HFF-Myc (cell line): ENCODE measurements around the gene RPH3AL.
"Not testable (repeated sequence)": the region's sequence is repeated elsewhere in the genome, so short reads cannot be mapped to it uniquely, and the experiment has no call there.

Experiments
- DNase-seq: peaks from one replicate; pipeline ENCODE4 v3.0.0-alpha.2; 2011; ENCODE audit warnings: low read depth; ENCODE audit errors: extremely low read depth
- H3K4me3 ChIP-seq: replicated peaks from 2 replicates; pipeline ENCODE4 v1.5.1; 2011; ENCODE audit warnings: low read depth, mild to moderate bottlenecking, control low read depth, low read length
- TF ChIP-seq, protein P1 (sequence below): IDR thresholded peaks from 2 replicates; pipeline ENCODE4 v1.5.1; 2012; ENCODE audit warnings: mild to moderate bottlenecking, low read depth, low read length, control low read depth; ENCODE audit errors: missing control alignments

The RPH3AL gene

DNA sequence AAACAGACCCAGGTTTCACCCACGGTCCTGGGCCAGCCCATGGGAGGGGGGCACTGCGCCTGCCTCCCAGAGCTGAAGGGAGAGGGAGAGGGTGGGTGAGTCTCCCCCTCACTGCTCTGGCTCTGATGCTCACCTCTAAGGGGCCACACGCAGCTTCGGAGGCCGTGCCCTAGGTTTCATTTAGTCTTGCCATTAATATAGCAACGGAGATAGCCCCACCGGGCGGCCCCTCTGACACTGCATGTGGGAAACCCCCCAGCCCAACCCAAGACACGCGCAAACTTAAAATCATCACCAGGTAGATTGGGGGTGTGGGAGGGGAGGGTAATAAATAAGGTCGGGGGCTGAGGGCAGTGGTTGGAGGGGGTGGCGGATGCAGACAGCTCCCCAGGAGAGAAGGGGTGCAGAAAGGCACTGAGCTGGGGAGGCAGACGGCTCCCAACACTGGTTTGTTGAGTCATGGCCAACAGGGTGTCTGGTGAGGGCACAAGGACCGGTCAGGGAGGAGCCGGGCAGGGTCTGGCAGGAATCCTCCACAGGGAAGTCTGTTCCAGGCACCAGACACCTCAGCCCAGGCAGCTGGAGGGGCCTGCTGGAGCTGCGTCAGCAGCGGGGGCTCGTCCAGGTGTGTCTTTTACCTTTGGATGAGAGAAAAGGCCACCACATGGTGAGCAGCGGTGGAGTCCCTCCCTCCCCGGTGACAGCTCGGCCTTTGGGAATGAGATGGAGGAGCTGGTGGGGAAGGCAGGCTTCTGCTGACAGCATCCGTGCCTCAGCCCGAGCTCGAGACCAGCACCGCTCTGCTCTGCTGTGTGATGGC, 139.1 kb downstream of the RPH3AL start:
- no peak overlapping the region for H3K4me3 ChIP-seq

DNA sequence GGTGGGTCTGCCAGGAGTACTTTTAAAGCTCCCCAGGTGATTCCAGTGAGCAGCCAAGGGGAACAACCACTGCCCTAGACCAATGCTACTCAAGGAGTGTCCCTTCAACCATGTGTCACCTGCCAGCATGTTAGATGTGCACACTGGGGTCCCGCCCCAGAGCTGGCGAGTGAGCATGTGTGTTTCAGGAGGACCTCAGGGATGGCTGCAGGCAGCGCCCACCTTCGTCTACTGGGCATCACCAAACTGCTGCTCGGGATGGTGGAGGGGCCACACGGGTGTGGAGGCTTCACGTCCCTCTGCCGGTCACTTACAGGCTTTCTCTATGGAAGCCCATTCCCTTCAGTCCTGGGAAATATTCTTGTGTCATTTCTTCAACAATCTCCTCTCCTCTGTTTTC, 142.2 kb downstream of the RPH3AL start:
- H3K4me3 ChIP-seq: no peak overlapping the region
- TF ChIP-seq, protein P1, sequence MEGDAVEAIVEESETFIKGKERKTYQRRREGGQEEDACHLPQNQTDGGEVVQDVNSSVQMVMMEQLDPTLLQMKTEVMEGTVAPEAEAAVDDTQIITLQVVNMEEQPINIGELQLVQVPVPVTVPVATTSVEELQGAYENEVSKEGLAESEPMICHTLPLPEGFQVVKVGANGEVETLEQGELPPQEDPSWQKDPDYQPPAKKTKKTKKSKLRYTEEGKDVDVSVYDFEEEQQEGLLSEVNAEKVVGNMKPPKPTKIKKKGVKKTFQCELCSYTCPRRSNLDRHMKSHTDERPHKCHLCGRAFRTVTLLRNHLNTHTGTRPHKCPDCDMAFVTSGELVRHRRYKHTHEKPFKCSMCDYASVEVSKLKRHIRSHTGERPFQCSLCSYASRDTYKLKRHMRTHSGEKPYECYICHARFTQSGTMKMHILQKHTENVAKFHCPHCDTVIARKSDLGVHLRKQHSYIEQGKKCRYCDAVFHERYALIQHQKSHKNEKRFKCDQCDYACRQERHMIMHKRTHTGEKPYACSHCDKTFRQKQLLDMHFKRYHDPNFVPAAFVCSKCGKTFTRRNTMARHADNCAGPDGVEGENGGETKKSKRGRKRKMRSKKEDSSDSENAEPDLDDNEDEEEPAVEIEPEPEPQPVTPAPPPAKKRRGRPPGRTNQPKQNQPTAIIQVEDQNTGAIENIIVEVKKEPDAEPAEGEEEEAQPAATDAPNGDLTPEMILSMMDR: no peak
- DNase-seq: no peak

More for the DNA sequence above, 139.1 kb downstream of the RPH3AL start:
- TF ChIP-seq, protein P1: no peak
- no peak for DNase-seq

DNA sequence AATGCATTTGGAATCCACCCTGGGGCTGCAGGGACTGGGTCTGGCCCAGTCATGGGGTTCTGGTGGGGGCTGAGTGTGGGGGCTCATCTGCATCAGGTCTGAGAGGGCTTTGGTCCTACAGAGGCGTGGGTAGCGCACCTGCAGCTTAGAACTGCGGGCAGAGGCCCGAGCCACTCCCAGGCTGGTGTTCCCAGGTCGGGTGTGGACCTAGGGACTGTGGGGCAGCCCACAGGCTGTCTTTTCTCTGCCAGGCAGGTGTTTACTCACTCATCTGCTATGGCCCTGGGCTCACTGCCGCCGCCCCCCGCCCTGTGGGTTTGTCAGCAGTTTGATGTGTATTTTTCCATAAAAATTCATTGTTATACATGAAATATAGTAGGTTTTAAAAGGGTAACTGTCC, 144.2 kb downstream of the RPH3AL start:
- DNase-seq: no peak
- H3K4me3 ChIP-seq: no peak overlapping the region
- TF ChIP-seq, protein P1: no peak

DNA sequence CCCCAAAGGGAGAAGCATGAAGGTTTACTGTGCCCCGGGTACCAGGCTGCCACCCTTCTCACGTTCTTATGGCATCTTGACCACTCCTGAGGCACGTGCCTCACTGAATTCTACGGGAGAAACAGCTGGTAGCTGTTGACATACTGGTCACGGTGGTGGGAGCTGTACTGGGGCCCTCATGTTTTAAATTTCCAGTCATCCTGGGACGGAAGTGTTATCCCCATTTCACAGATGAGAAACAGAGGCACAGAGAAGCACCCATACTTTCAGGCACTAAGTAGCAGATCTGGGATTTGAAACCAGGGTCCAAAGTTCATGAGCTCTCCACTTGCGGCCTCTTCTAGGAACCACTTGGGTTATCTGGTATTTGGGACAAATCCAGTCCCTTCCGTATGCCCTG, 144.8 kb downstream of the RPH3AL start:
- no peak for DNase-seq
- no peak overlapping the region for H3K4me3 ChIP-seq
- TF ChIP-seq, protein P1: no peak

DNA sequence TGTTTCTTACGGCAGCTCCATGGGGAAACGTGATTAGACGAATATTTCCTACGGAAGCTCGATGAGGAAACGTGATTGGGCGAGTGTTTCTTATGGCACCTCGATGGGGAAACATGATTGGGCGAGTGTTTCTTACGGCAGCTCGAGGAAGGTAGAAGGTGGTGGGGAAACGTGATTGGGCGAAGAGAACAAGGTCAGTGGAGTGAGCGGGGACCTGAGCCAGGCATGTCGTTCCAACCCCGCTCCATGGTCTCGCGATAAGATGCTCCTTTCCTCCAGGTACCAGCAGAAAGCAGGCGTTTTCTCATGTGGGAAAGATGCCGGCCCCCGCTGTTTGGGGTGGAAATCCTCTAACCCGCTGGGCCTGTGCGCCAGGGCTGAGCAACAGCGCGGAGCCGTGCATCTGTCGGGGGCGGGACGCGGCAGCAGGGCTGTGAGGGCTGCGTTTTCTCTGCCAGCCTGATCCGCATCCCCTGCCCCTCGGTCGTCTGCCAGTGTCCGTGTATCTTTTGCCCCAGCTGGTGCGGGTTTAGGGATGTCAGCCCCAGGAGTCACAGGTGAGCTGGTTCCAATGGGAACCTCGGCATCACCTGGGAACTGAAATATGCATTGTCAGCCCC, 145.6 kb downstream of the RPH3AL start:
- no peak overlapping the region for H3K4me3 ChIP-seq
- no peak for DNase-seq
- TF ChIP-seq, protein P1: no peak

DNA sequence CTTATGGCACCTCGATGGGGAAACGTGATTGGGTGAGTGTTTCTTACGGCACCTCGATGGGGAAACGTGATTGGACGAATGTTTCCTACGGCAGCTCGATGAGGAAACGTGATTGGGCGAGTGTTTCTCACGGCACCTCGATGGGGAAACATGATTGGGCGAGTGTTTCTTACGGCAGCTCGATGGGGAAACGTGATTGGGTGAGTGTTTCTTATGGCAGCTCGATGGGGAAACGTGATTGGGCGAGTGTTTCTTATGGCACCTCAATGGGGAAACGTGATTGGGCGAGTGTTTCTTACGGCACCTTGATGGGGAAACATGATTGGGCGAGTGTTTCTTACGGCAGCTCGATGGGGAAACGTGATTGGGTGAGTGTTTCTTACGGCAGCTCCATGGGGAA, 146.1 kb downstream of the RPH3AL start:
- H3K4me3 ChIP-seq, DNase-seq: not testable (repeated sequence)

DNA sequence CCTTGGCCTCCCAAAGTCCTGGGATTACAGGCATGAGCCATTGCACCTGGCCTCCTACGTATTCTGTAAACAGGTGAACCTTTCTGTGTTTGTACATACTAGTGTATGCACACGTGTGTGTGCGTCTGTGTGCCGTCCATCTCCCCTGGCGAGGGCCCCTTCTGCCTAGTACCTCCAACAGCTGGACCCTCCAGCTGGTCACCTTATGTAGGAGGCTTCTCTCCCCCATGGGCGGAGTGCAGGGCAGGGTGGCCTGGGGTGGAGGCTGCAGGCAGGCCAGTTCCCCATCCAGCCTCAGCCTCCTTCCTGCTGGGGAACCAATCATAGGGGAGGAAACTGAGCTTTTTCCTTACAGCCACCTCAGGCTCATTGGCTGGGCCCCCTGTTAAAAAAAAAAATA, 146.8 kb downstream of the RPH3AL start:
- TF ChIP-seq, protein P1: no peak
- no peak for DNase-seq
- H3K4me3 ChIP-seq: no peak overlapping the region
